ENCODE data around the gene RPL29.

RPL29 gene

DNA sequence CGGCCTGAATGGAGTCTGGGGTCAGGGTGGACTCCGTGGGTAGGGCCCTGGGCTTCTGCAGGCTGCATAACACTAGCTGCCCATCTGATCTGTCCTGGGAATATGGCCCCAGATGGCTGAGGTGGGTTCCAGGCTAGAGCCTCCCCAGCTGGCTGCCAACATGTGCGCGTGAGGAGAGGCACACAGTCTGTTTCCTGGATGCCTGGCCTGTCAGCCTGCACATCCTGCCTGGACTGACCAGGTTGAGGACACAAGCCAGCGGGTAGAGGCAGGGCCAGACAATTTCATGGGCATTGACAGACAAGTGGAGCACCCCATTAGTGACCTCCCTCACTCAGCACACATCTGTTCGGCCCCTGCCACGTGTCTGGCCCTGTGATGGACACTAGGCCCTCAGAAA lies 29.8 kb upstream of the RPL29 start:
- DNase-seq (ENCODE audit: low spot score): no peak

DNA sequence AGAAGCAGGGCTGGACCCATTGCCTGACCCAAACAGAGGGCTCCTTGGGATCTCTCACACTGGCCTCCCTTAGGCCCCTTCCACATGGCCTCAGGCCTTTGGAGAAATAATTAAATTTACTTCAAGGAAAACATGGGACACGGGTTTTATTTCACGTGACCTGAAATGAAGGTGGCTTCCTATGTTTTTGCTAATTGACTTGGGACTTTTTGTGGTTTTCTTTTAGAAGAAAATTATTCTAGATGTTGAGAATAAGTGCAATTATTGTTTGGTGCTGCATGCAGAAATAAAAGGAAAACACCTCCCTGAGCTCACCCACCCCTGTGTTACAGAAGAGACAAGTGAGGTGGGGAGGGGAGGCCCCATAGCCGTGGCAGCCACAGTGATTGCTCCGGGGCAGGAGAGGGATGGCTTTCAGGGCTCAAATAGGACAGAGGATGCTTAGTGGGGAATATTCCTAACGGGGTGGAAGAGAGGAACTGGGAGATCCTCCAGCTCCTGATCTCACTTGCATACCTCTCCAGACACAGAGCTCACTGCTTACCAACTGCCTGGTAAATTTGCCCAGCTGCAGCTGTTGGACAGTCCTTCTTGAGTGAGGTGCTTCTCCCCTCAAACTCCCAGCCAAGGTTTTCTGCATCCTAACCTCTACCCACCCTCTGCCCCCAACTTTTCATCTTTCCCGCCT lies 29.2 kb upstream of the RPL29 start:
- no peak for DNase-seq (ENCODE audit: low spot score)

DNA sequence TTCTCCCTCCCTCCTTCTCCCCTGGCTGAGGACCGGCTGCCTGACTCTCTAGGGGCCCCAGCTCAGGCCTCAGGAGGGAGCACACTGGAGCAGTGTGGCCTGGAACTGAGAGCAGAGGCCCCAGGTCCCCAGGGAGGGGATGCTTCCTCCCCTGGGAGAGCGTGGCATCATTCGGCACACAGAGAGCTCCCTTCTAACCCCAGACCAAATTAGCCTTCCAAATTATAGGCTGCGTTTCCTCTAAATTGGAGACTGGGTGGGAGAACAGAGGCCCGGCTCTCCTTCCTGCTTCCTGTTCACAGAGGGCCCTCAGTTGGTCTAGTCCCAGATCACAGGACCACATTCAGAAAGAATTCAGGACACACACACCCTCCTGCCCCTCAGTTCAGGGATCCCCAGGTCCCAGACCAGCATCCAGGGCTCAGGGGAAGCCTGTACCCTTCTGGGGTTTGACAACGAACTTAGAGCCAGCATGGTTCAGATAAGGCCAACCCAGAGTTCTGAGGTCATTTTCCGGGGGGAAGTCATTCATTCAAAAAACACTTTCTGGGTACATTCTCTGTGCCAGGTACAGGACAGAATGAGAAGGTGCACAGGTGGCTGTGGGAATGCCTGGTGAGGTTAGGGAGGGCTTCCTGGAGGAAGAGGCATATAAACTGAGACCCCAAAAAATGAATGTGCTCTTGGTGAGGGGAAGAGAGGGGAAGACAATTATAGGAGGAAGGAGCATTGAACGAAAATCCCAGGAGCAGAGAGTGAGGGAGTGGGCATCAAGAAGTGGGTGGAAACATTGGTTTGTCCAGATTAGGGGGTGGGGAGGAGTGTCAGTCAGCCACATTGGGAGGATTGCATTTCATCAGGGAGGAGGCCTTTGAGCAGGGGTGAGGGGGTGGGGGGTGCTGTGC lies 28.4 kb upstream of the RPL29 start:
- DNase-seq (ENCODE audit: low spot score): no peak

DNA sequence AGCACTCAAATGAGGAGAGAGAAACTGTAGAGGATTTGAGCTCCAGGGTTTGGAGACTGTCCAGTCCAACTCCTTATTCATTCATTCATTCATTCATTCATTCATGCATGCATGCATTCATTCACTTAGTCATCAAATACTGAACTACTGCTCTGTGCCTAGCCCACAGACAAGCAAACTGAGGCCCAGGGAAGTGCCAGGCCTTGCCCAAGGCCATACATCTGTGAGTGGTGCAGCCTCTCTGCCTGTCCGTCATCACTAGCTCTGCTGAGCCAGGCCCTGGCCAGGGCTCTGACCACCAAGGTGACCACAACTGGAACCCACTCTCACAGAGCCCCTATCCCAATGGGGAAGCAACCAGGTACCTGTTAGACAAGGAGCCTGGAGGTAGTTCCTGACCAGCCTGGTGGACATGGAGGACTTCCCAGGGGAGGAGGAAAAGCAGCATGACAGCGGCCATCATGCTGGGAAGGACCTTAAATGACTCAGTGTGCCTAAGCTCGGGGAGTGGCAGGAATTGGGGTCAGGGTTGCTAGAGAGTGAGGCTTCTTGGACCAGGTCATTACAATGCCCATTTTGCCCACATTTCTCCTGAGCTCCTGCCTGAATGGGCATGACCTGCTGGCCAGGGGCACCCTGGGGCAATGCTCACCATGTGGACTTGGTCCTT lies 27.5 kb upstream of the RPL29 start:
- no peak for DNase-seq (ENCODE audit: low spot score)

DNA sequence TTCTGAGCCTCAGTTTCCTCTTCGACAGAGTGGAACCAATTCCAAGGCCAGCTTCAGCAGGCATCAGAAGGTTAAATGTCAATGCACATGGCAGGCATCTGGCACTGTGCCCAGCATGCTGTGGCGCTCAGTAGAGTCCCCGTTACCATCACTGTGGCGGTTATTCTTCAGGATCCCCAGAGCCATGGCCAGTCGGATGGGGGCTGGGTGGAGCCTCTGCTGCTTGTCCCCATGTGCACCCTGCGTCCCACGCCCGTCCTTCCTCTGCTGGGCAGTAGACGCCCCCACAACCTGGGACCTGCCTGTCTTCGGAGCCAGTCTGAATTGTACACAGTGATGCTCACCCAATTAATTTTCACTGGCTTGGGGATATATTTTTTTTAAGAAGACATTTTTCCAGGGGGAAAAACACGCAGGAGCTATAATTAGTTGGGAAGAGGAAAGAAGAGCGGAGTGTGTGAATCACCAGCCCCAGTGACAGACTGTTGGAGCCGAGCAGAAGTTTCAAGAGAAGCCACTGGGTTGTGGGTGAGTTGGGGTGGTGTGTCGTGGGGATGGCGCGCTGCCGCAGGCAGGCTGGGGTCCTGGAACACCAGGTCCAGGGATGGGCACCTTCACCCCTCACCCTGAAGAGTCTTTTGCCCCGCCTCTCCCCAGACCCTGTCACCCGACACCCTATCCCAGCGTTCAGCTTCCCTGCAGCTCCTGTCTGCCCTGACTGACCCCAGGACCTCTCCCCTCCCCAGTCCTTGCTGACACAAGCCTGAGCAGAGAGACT lies 26.8 kb upstream of the RPL29 start:
- DNase-seq (ENCODE audit: low spot score): peak; percentile 59

DNA sequence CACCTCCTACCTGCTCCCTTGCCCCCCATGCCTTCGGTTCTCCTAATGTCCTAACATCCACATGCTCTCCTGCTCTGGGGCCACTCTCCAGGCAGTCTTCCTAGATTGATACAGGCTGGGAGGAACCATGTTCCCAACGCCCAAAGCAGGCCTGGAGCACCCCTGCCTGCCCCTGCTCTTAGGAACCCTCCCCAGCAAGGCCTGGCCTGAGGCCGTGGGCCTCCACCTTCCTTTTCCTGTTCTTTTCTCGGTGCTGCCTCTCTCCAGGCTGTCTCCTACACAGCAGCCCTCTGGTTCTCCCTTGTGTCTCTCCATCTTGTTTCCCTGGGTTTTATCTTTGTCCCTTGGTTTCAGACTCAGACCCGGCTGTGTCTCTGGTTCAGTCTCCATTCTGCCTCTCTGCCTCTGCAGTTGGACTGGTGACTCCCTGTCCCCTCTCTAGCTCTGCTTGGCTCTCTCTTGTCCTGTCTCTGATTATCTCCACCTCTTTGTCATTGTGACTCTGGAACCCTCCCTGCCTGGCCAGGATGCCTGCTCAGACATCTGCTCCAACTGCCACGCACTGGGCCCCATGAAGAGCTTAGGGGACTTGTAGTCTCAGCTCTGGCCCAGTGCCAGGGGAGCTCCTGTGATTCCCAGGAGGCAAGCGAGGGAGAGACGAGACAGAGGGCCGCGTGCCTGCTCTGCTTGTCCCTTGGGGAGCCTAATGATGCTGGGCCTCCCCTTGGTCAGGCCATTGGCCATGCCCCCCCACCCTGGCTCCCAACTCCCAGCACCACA lies 26.0 kb upstream of the RPL29 start:
- no peak for DNase-seq (ENCODE audit: low spot score)

DNA sequence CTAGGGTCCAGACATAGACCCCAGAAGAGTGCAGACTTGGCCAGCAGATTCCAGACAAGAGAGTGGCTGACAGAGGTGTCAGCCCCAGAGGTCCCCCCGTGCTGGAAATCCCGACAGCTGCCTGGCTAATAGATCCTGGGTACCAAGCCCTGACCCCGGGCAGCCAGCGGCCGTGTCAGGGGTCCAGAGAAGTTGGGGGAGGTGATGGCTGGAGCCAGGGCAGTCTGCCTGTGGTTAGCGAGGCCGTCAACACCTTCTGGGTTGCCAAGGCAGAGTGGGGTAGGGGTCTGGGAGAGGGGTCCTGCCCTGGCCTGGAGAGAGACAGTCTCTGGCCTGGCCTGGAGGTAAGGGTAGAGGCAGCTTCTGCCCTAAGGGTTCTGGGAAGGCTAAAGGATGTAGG lies 25.1 kb upstream of the RPL29 start:
- no peak for DNase-seq (ENCODE audit: low spot score)

DNA sequence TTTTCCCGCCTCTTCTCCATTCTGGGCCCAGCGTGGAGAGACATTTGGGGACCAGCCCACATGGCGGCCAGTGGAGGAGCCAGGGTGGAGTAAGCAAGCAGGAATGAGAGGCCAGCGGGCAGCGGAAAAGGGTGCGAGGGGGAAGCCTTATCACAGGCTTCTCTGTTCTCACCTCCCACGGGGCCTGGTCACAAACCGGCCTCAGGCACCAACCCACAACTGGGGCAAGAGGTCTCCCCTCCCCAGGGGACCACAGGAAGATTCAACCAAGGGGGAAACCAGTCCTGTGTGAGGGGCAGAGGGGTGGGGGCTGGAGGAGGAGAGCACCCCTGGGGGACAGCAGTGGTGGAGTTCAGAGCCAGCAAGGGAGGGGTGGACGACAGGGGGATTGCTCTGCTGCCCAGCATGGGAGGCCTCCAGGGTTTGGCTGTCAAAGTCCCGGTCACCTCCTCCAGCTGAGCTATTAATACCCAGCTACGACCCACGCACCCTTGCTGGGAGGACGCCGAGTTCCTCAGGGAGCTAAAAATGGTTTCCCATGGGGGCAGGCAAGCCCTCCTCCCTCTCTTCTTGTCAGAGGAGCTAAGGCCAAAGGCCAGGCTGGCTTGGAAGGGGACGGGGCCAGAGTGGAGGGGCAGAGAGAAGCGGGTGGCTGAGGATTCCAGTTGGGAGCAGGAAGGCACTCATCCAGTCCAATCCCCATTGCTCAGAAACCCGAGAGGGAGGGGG lies 23.8 kb upstream of the RPL29 start:
- no peak for DNase-seq (ENCODE audit: low spot score)

DNA sequence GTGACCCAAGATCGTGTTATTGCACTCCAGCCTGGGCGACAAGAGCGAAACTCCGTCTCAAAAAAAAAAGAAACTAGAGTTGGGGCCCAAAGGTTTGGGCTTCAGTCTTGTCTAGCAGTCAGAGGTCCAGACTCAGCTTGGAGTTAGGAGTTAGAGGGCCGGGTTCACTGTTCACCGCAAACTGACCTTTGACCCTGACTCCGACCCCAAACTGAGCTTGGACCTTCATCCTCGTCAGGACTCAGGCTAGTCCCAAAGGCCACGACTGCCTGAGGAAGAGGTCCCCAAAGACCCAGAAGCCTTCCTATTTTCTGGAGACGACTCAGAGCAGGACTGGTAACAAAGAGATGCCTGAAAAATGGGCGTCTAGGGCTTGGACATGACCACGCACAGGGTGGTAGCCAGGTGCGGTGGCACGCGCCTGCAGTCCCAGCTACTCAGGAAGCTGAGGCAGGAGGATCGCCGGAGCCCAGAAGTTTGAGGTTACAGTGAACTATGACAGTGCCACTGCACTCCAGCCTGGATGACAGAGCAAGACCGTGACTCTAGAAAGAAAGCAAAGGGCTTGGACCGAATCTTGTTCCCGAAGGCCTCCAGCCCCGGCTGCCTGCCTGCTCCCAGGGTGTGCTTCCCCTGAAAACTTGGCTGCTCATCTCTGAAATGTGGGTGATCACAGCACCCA lies 22.8 kb upstream of the RPL29 start:
- DNase-seq (ENCODE audit: low spot score): no peak

DNA sequence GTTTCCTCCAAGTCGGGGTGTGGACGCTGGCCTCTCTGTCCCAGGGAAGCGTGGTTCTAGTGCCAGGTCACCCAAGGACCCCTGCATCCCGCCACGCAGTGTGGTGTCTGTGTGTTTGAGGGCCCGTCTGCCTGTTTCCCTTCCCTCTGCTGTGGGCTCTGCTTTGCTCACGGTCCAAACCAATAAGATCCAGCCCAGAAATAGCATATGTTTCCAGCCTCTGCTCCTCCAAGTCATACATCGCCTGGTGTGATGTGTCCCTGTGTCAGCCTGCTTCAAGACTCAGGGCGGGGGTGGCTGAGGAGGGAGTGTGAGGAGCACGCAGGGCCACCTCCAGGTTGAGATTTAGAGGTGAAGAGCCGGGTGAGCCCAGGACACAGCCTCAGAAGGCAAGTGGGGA lies 21.9 kb upstream of the RPL29 start:
- DNase-seq (ENCODE audit: low spot score): no peak

DNA sequence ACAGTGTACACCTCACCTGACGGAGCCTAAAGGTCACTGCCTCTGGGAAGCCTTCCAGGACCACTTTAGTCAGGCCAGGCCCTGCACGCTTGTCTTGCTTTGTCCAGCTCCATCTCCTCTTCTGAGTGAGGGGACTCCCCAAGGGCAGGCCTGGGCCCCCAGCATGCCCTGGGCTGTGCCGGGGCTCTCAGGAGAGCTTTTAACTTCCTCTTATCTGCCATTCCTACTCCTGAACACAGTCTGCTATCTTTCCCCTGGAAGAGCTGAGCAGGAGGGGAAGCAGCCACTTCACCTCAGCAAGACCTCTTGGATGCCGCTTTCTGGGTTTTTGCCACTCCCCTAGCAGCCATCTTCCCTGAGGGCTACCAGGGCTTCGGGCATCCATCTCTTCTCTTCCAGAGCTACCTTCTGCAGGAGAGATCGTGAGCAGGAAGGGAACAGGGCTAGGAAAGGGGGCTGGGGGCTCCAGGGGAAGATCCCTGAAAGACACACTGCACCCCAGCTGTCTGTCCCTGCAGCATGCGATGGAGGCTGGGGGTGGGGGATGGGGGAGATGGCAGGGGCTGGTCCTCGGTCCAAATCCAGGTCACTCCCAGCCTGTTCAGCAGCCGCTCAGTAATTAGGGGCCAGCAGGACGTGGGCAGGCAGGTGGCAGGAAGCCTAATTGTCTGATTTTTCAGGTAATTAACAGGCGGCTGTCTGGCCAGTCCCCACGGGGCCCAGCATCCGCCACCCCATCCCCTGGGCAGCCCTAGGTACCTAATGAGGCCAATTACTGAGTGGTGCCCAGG lies 19.9 kb upstream of the RPL29 start:
- no peak for DNase-seq (ENCODE audit: low spot score)

DNA sequence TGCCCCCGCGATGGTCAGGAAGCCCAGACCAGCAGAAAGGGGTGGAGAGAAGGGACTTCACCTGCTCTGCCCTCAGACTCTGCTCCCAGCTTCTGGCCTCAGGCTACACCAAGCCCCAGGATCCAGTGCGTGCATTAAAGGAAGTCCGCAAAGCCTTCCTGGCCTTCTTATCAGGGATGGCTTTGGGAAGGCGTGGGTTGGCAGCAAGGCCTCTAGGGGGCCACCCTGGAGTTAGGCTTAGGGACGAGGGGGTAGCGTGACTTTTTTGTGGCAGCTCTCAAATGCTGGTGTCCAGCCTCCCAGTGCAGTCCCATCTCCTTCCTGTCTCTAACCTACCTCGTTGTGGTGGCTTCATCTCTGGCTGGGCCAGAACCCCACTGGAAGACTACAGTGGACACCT lies 18.9 kb upstream of the RPL29 start:
- DNase-seq (ENCODE audit: low spot score): peak; percentile 33

DNA sequence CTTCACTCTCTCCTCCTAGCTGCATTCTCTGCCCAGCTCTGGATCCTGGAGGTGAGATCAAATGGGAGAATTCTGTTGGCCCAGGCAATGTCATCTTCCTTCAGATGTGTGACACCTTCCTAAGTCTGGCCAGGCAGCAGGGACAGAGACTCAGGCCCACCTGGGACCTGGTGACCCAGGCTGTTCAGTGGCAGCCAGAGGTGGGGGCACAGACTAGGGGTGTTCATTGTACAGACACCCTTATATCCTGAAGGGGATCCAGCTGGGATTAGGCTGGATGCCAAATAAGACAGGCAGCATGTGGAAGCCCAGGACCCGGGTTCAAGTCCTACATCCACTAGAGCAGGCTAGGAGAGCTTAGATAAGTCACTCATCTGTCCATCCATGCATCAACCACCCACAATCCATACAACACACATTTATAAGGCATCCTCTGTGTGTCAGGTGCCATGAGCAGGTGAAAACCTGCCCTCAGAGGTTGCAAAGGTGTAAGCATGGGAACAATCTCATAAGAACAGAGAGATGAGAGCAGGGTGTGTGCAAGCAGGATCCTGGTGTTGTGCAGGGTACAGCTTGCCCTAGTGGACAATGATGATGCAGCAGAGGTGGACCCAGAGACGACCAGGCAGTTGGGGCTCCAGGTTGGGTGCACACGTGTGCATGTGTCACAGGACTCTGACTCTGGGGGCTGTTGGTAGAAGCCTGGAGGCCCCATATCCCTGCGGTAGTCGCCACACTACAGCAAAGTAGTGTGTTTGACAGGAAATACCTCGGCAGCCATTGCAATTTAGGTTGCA lies 18.3 kb upstream of the RPL29 start:
- DNase-seq (ENCODE audit: low spot score): no peak

DNA sequence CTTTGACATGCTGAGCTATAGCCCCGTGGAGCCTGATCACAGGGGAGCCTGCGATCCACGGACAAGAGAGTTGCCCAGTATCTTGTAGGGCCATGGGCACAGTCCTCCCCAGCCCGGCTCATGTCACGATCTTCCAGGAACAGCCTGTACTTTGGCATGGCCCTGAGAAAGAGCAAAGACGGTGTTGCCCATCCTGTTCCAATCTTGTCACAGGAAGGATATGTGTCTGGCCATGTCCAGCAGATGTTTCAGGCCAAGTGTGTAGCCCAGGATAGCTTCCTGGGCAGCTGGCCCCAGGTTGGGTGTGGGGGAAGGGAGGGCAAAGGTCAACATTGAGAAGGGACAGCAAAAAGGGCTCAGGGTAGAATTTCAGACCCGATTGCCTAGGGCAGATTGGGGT lies 17.0 kb upstream of the RPL29 start:
- no peak for DNase-seq (ENCODE audit: low spot score)

DNA sequence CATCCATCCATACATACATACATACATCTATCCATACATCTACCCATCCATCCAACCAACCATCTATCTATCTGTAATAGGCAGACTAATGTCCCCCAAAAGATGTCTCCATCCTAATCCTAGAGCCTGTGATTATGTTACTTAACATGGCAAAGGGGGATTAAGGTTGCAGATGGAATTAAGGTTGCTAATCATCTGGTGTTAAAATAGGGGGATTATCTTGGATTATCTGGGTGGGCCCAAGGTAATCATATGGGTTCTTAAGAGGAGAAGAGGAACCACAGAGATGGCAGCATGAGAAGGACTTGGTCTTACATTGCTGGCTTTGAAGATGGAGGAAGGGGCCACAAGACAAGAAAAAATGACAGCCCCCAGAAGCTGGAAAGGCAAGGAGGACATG lies 14.7 kb upstream of the RPL29 start:
- no peak for DNase-seq (ENCODE audit: low spot score)

DNA sequence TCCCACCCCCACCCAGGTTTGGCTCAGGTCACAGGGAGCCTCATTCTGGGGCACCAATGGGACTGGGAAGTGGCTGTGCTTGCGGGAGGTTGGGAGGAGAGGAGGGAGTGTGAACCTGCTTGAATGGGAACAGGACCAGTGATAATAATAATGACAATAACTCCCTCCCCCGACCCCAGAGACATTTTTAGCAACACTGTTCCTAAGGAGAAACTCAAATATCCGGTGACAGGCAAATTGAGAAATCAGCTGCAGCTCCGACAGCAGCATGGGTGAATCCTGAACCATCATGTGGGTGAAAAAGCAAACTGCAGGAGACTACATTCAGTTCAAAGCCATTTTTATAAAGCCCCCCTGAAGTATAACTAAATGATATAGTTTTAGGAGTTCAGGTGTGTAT lies 11.6 kb upstream of the RPL29 start:
- DNase-seq (ENCODE audit: low spot score): no peak

DNA sequence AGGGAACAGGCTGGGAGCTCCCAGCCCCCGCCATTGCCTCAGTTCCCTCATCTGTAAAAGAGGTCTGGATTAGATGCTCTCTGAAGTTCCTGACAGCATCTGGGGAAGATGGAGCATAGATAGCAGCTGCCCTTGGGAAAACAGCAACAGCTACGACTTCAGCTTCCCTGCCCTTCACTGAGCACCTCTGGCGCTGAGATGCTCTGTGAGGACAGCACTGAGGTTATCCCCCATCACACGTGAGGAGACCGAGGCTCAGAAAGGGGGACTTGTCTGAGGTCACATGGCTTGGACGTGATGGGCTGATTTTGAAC lies 11.1 kb upstream of the RPL29 start:
- no peak for DNase-seq (ENCODE audit: low spot score)

DNA sequence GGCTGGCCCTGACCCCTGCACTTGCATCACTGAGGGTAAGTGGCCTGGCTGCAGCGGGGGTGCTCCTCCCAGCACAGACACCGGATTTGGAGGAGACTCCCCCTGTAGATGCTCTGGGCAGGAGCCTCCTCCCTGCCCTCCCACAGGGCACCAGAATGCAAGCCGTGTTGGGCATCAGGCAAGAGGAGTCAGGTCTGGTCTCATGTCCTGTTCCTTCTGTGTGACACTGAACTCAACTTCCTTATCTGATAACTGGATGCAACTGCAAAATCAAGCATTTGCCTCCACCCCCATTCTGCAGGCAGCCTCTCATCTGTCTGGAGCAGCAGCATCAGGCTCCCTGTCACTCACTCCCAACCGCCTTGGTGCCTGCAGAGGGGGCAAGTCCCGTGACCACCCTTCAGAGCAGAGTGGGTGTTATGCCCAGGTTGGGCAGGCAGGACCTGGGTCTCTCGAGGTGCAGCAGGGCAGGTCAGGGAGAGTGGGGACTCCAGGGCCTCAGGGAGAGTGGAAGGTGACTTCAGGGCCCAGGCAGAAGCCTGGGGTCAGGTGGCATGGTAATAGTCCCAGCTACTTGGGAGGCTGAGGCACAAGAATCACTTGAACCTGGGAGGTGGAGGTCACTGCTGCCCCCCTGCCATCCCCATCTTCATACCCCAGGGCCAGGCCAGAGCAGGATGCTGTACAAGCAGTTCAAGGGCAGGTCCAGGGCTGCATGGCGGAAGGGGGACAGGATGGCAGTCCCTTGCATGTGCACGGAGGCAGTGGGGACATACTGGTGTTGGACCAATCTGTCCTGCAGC lies 10.5 kb upstream of the RPL29 start:
- DNase-seq (ENCODE audit: low spot score): no peak

Data from AG08396 (cell line).